GM12864 (cell line): ENCODE data around the gene LAMA2.
"Not testable (repeated sequence)": the region's sequence is repeated elsewhere in the genome, so short reads cannot be mapped to it uniquely, and the experiment has no call there.

Experiments
- DNase-seq: peaks from one replicate; pipeline ENCODE4 v3.0.0-alpha.2; 2011; ENCODE audit warnings: low read depth
- H3K4me3 ChIP-seq: 2 replicates; pipeline ENCODE4 v1.5.1; 2011; ENCODE audit warnings: mild to moderate bottlenecking, low read depth, low read length, control low read depth
- TF ChIP-seq, protein P1 (sequence below): IDR thresholded peaks from 2 replicates; pipeline ENCODE4 v1.5.1; 2011; ENCODE audit warnings: low read depth, mild to moderate bottlenecking, moderate library complexity, low read length, control low read depth, inconsistent platforms; ENCODE audit errors: missing control alignments

LAMA2 gene

GRCh38 chr6:129050086-129050485 lies 167.1 kb downstream of the LAMA2 start:
- no peak for DNase-seq
- no peak overlapping the region for H3K4me3 ChIP-seq
- TF ChIP-seq, protein P1, sequence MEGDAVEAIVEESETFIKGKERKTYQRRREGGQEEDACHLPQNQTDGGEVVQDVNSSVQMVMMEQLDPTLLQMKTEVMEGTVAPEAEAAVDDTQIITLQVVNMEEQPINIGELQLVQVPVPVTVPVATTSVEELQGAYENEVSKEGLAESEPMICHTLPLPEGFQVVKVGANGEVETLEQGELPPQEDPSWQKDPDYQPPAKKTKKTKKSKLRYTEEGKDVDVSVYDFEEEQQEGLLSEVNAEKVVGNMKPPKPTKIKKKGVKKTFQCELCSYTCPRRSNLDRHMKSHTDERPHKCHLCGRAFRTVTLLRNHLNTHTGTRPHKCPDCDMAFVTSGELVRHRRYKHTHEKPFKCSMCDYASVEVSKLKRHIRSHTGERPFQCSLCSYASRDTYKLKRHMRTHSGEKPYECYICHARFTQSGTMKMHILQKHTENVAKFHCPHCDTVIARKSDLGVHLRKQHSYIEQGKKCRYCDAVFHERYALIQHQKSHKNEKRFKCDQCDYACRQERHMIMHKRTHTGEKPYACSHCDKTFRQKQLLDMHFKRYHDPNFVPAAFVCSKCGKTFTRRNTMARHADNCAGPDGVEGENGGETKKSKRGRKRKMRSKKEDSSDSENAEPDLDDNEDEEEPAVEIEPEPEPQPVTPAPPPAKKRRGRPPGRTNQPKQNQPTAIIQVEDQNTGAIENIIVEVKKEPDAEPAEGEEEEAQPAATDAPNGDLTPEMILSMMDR: no peak

GRCh38 chr6:129053143-129053542 lies 170.2 kb downstream of the LAMA2 start:
- H3K4me3 ChIP-seq: not testable (repeated sequence)

DNA sequence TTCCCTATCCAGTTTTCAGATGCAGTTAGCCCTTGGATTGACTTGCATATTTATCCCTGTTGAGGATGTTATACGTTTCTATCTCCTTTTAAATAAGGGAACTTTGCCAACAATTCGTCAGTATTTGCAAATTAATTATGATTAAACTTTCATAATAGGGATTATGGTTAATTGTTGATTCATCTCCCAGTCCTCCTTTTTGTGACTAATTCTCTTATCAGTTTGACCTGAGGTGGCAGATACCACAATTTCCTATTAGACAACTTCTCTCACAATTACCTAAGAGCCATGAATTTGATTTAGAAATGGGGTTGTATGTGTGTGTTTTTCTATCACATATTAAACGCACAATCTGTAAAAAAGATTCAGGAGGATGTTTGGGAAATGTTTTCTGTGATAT lies 172.9 kb downstream of the LAMA2 start:
- no peak for DNase-seq
- TF ChIP-seq, protein P1: no peak
- no peak overlapping the region for H3K4me3 ChIP-seq

More at GRCh38 chr6:129053143-129053542, 170.2 kb downstream of the LAMA2 start:
- DNase-seq: not testable (repeated sequence)

GRCh38 chr6:129059650-129060049 lies 176.7 kb downstream of the LAMA2 start:
- DNase-seq: no peak
- TF ChIP-seq, protein P1: no peak

DNA sequence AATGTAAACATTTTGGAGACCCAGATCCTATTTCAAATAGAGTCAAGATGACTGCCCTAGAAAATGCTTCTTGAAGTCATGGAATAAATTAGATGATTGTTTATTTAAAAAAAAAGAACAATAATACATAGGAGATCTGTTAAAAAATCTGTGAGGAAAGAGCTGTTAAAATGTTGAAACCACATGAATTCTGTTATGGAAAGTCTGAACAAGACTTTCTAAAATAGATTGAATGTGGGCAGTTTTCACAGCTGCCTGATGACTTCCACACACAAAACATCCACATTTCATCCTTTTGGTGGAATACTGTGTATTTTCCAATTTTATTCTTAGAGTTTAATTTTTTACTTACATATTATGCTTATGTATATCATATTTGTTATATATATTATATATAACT lies 186.1 kb downstream of the LAMA2 start:
- no peak overlapping the region for H3K4me3 ChIP-seq
- TF ChIP-seq, protein P1: no peak
- no peak for DNase-seq

More at GRCh38 chr6:129059650-129060049, 176.7 kb downstream of the LAMA2 start:
- H3K4me3 ChIP-seq: no peak overlapping the region

DNA sequence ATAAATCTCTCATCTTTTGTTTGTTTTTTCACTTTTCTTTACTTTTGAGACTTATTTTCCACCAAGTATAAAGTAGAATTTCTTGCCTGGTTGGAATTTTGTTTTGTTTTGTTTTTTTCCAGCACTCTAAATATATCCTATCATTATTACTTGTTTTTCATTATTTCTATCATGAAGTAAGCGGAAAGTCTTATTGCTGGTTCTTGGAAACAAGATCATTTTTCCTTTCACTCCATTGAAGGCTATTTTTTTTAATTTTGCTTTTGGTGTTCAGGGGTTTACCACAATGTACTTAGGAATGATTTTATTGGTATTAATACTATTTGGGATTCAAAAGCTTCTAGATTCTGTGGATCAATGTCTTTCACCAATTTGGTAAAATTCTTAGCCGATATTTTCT lies 190.1 kb downstream of the LAMA2 start:
- DNase-seq: no peak
- TF ChIP-seq, protein P1: no peak
- no peak overlapping the region for H3K4me3 ChIP-seq

DNA sequence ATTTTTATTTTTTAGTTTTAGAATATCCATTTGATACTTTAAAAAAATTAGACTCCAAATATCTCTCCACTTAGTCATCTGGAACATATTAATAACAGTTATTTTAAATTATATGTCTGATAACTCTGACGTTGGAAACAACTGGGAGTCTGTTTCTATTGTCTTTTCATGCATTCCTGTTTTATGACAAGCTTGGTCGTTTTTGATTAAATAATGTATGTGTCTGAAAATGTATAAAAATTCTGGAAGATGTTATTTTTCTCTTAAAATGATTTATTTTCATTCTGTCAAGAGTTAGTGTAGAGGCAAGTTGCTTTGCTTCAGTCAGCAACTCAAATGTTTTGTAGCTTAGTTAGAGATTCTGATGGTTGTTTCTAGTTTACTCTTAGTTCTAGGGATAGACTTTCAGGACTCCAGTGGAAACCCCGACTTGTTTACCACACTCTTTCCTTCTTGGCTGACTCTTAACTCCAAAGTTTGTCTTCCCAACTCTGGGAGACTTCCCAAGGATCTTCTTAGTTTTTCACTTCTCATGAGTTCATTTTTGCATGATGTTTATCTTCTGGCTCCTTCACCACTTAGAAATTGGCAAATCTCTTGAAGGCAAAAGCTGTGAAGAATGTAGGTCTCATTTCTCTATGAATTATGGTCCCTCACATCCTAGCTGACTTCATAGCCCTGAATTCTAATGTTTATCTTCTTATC lies 190.9 kb downstream of the LAMA2 start:
- H3K4me3 ChIP-seq: no peak overlapping the region
- no peak for DNase-seq
- TF ChIP-seq, protein P1: no peak
